SK-N-SH (cell line): ENCODE data around the gene KIF20B. TPM values are rescaled to one million over a fixed set of nuclear protein-coding genes. Genes with fewer than 3 reads are reported as not detected.

Experiments used
- CTCF ChIA-PET: fragments of 300-600, 350-600 bp; formaldehyde crosslinking; extraction: SDS; loops from one replicate; lab custom pipeline; 2021; lab: Yijun Ruan, JAX
- POLR2A ChIA-PET: fragments of 350-600 bp; sonication (Branson Sonifier 250); formaldehyde crosslinking; extraction: SDS; loops from one replicate; lab custom pipeline; 2020; ENCODE audit warnings: antibody characterized with exemption, inconsistent platforms; lab: Yijun Ruan, JAX
- DNase-seq: peaks from one replicate; pipeline ENCODE4 v3.0.0; 2012
- H2AFZ ChIP-seq: fragments of 200-600 bp; sonication (generic); 2 replicates; pipeline ENCODE4 v1.8.1; 2016; ENCODE audit warnings: antibody characterized with exemption, mild to moderate bottlenecking, low read depth
- H3F3A ChIP-seq: fragments of 200-600 bp; sonication (generic); replicated peaks from 2 replicates; pipeline ENCODE3; 2016; ENCODE audit warnings: antibody characterized with exemption, mild to moderate bottlenecking; ENCODE audit not compliant: insufficient read depth
- H3K27ac ChIP-seq, 2 experiments: fragments of 200-500 bp in 1 of 2; fragments of 200-600 bp in 1 of 2; sonication (Bioruptor generic) in 1 of 2; sonication (generic), shearing (Covaris generic) in 1 of 2; 2 replicates each; pipeline versions ENCODE4 v1.5.1 to v1.6.1; 2014 to 2016; ENCODE audit warnings: low read depth in 2 of 2, inconsistent platforms in 1 of 2, low read length in 1 of 2, mild to moderate bottlenecking in 1 of 2, mixed read lengths in 1 of 2
- H3K27me3 ChIP-seq: fragments of 200-600 bp; sonication (generic), shearing (Covaris generic); 2 replicates; pipeline ENCODE4 v1.6.1; 2016; ENCODE audit warnings: mixed run types; ENCODE audit not compliant: insufficient read depth
- H3K36me3 ChIP-seq, 2 experiments: fragments of 200-500 bp in 1 of 2; fragments of 200-600 bp in 1 of 2; sonication (Bioruptor generic) in 1 of 2; sonication (generic) in 1 of 2; replicated peaks in 1 of 2; 2 replicates each; pipeline versions ENCODE3 to v1.5.1; 2014 to 2016; ENCODE audit warnings: low read length in 1 of 2, mild to moderate bottlenecking in 1 of 2; ENCODE audit not compliant: insufficient read depth in 2 of 2, control insufficient read depth in 1 of 2
- H3K4me1 ChIP-seq, 2 experiments: fragments of 200-500 bp in 1 of 2; fragments of 200-600 bp in 1 of 2; sonication (Bioruptor generic) in 1 of 2; sonication (generic), shearing (Covaris generic) in 1 of 2; 2 replicates each; pipeline versions ENCODE4 v1.5.1 to v1.6.1; 2014 to 2016; ENCODE audit warnings: low read depth in 1 of 2, low read length in 1 of 2, mixed run types in 1 of 2; ENCODE audit not compliant: insufficient read depth in 2 of 2, control insufficient read depth in 1 of 2
- H3K4me2 ChIP-seq: fragments of 200-600 bp; sonication (generic), shearing (Covaris generic); 2 replicates; pipeline ENCODE4 v1.6.1; 2017; ENCODE audit warnings: mixed run types
- H3K4me3 ChIP-seq, 2 experiments: fragments of 200-500 bp in 1 of 2; fragments of 200-600 bp in 1 of 2; sonication (Bioruptor generic) in 1 of 2; sonication (generic), shearing (Covaris generic) in 1 of 2; 2 replicates each; pipeline versions ENCODE4 v1.5.1 to v1.8.1; 2014 to 2016; ENCODE audit warnings: low read depth in 2 of 2, inconsistent platforms in 1 of 2, low read length in 1 of 2, mild to moderate bottlenecking in 1 of 2, mixed read lengths in 1 of 2, moderate library complexity in 1 of 2
- H3K79me2 ChIP-seq: fragments of 200-600 bp; sonication (generic); 2 replicates; pipeline ENCODE4 v1.8.1; 2017; ENCODE audit warnings: mild to moderate bottlenecking; ENCODE audit not compliant: insufficient read depth
- H3K9ac ChIP-seq: fragments of 200-600 bp; sonication (generic); 2 replicates; pipeline ENCODE4 v1.6.1; 2017; ENCODE audit warnings: mixed run types
- H3K9me2 ChIP-seq: fragments of 200-600 bp; sonication (generic); 2 replicates; pipeline ENCODE4 v1.6.1; 2017; ENCODE audit warnings: mixed run types
- H3K9me3 ChIP-seq: fragments of 200-600 bp; sonication (generic); 2 replicates; pipeline ENCODE4 v1.6.1; 2017; ENCODE audit warnings: mixed run types, mild to moderate bottlenecking, moderate library complexity
- H4K20me1 ChIP-seq: fragments of 200-600 bp; sonication (generic); 2 replicates; pipeline ENCODE4 v1.6.1; 2017; ENCODE audit warnings: mild to moderate bottlenecking, mixed run types; ENCODE audit not compliant: insufficient read depth
- CHD2 ChIP-seq: fragments of 150-350 bp; IDR thresholded peaks from 2 replicates; pipeline ENCODE4 v1.6.1; 2018; ENCODE audit warnings: low read length; ENCODE audit not compliant: partially characterized antibody
- CTCF ChIP-seq: fragments of 200-600 bp; sonication (generic); IDR thresholded peaks from 2 replicates; pipeline ENCODE4 v1.6.1; 2017; ENCODE audit warnings: antibody characterized with exemption, mild to moderate bottlenecking, moderate library complexity
- FOSL2 ChIP-seq: IDR thresholded peaks from 2 replicates; pipeline ENCODE4 v1.4.0; 2012; ENCODE audit warnings: low read depth, mild to moderate bottlenecking, moderate library complexity, borderline replicate concordance
- FOXM1 ChIP-seq: IDR thresholded peaks from 2 replicates; pipeline ENCODE4 v1.4.0; 2012; ENCODE audit warnings: low read depth, mild to moderate bottlenecking
- GABPA ChIP-seq: IDR thresholded peaks from 2 replicates; pipeline ENCODE4 v1.4.0; 2012; ENCODE audit warnings: low read depth, mild to moderate bottlenecking
- MEF2A ChIP-seq: IDR thresholded peaks from 2 replicates; pipeline ENCODE4 v1.4.0; 2012; ENCODE audit warnings: low read depth, borderline replicate concordance
- POLR2AphosphoS5 ChIP-seq: IDR thresholded peaks from 2 replicates; pipeline ENCODE4 v1.6.1; 2012; ENCODE audit warnings: low read depth, low read length
- RAD21 ChIP-seq: IDR thresholded peaks from 2 replicates; pipeline ENCODE4 v1.6.1; 2012; ENCODE audit warnings: mild to moderate bottlenecking, low read length
- RCOR1 ChIP-seq: fragments of 150-350 bp; IDR thresholded peaks from 2 replicates; pipeline ENCODE4 v1.6.1; 2017; ENCODE audit warnings: antibody characterized with exemption, low read length
- RXRA ChIP-seq: IDR thresholded peaks from 2 replicates; pipeline ENCODE4 v1.4.0; 2012; ENCODE audit warnings: low read depth, mild to moderate bottlenecking, borderline replicate concordance
- TCF12 ChIP-seq: IDR thresholded peaks from 2 replicates; pipeline ENCODE4 v1.4.0; 2012
- TEAD4 ChIP-seq: IDR thresholded peaks from 2 replicates; pipeline ENCODE4 v1.4.0; 2012; ENCODE audit warnings: mild to moderate bottlenecking, borderline replicate concordance; ENCODE audit not compliant: insufficient read depth
- YY1 ChIP-seq: IDR thresholded peaks from 2 replicates; pipeline ENCODE4 v1.4.0; 2012; ENCODE audit warnings: low read depth, mild to moderate bottlenecking
- WGBS: methylation state at CpG from one replicate; pipeline ENCODE4 v1.1.6; 2017; ENCODE audit warnings: low lambda C conversion rate; 5-methylcytosine and 5-hydroxymethylcytosine counted together
- polyA plus RNA-seq, 3 experiments: library from polyadenylated mRNA; depleted of rRNA; stranded (reverse); fragments of >200 nt; gene quantifications; 2 replicates each; pipeline ENCODE4 v1.2.3, GENCODE V29; 2012
- TF ChIP-seq, protein P1 (sequence below): IDR thresholded peaks from 2 replicates; pipeline ENCODE4 v1.6.1; 2012; ENCODE audit warnings: mild to moderate bottlenecking, low read depth, low read length, moderate library complexity
- TF ChIP-seq, protein P2 (sequence below): fragments of 150-350 bp; IDR thresholded peaks from 2 replicates; pipeline ENCODE4 v1.6.1; 2017; ENCODE audit warnings: antibody characterized with exemption, low read length, low read depth, borderline replicate concordance

Gene KIF20B
- polyA plus RNA-seq, 1 of the 3 experiments (the other 2 are of a cell fraction) = 1.5 TPM

- CTCF ChIA-PET = no interaction called here
- H3K79me2 ChIP-seq = no peaks in the 10 kb centered on the region
- H3F3A ChIP-seq = no peaks in the 10 kb centered on the region
- no peaks in the 10 kb centered on the region for H3K9me2 ChIP-seq
- no peak overlapping the region for H2AFZ ChIP-seq
- H3K9ac ChIP-seq = no peak overlapping the region
- H3K4me1 ChIP-seq = no peaks in the 10 kb centered on the region
- H3K4me3 ChIP-seq = no peak overlapping the region
- H3K27ac ChIP-seq = no peak overlapping the region
- peaks cover 22% of the 10 kb centered on the region; the same call in 1 of the 2 replicates for H3K27me3 ChIP-seq
- no peaks in the 10 kb centered on the region for H3K9me3 ChIP-seq
- WGBS = 5% methylated on average over 4 of the region's 4 CpGs
- TF ChIP-seq TEAD4 = no peak
- no peak for TF ChIP-seq CHD2
- no peak for TF ChIP-seq RAD21
- TF ChIP-seq FOXM1 = no peak
- TF ChIP-seq, protein P1, sequence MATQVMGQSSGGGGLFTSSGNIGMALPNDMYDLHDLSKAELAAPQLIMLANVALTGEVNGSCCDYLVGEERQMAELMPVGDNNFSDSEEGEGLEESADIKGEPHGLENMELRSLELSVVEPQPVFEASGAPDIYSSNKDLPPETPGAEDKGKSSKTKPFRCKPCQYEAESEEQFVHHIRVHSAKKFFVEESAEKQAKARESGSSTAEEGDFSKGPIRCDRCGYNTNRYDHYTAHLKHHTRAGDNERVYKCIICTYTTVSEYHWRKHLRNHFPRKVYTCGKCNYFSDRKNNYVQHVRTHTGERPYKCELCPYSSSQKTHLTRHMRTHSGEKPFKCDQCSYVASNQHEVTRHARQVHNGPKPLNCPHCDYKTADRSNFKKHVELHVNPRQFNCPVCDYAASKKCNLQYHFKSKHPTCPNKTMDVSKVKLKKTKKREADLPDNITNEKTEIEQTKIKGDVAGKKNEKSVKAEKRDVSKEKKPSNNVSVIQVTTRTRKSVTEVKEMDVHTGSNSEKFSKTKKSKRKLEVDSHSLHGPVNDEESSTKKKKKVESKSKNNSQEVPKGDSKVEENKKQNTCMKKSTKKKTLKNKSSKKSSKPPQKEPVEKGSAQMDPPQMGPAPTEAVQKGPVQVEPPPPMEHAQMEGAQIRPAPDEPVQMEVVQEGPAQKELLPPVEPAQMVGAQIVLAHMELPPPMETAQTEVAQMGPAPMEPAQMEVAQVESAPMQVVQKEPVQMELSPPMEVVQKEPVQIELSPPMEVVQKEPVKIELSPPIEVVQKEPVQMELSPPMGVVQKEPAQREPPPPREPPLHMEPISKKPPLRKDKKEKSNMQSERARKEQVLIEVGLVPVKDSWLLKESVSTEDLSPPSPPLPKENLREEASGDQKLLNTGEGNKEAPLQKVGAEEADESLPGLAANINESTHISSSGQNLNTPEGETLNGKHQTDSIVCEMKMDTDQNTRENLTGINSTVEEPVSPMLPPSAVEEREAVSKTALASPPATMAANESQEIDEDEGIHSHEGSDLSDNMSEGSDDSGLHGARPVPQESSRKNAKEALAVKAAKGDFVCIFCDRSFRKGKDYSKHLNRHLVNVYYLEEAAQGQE = no peak
- TF ChIP-seq RXRA = no peak
- TF ChIP-seq POLR2AphosphoS5 = no peak
- no peak for TF ChIP-seq GABPA
- H3K4me2 ChIP-seq = no peak overlapping the region
- H3K36me3 ChIP-seq = no peaks in the 10 kb centered on the region
- no peak for DNase-seq
- no peaks in the 10 kb centered on the region for H4K20me1 ChIP-seq
- POLR2A ChIA-PET = no interaction called here
These were observed 109.6 kb downstream of the KIF20B start for GRCh38 chr10:89810908-89811525.

DNA sequence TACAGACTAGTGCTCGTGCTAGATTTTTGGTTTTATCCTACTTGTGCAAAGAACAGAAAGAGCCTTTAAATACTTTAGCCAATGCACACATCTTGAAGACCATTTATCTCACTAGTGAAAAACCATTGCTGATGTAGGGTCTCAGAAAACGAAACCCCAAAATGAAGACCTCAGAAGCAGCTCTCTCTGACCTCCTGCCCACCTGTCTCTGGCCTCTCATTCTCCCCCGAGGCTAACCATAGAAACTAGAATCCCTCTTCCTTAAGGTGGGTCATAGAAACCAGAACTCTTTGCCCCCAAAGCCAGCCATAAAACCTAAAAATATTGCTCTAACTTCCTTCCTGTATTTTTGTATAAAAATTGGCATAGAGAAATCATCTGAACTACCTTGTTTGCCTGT is 112.2 kb downstream of the KIF20B start:
- Histone ChIP-seq H3F3A (no peaks in the 10 kb centered on the region), H3K9me2 (no peaks in the 10 kb centered on the region), H3K36me3 (no peaks in the 10 kb centered on the region), H3K4me1 (no peaks in the 10 kb centered on the region), H2AFZ (no peak overlapping the region)
- ChIA-PET POLR2A (no interaction called here), CTCF (no interaction called here)
- 0% methylated on average over 3 of the region's 3 CpGs for WGBS
- DNase-seq = no peak
- TF ChIP-seq GABPA (no peak), CTCF (no peak), RCOR1 (no peak), RAD21 (no peak), YY1 (no peak), TCF12 (no peak), MEF2A (no peak), FOSL2 (no peak)
- TF ChIP-seq, protein P2, sequence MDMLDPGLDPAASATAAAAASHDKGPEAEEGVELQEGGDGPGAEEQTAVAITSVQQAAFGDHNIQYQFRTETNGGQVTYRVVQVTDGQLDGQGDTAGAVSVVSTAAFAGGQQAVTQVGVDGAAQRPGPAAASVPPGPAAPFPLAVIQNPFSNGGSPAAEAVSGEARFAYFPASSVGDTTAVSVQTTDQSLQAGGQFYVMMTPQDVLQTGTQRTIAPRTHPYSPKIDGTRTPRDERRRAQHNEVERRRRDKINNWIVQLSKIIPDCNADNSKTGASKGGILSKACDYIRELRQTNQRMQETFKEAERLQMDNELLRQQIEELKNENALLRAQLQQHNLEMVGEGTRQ = no peak
- TF ChIP-seq, all 33 proteins: peak for 0
- Histone ChIP-seq H3K4me2 (no peak overlapping the region), H4K20me1 (no peaks in the 10 kb centered on the region), H3K27ac (no peak overlapping the region), H3K27me3 (peaks cover 21% of the 10 kb centered on the region; the same call in 1 of the 2 replicates), H3K9me3 (no peaks in the 10 kb centered on the region), H3K4me3 (no peak overlapping the region), H3K9ac (no peak overlapping the region), H3K79me2 (no peaks in the 10 kb centered on the region)
